B cell (primary cell): ENCODE measurements around the gene CENPB. TPM values are rescaled to one million over a fixed set of nuclear protein-coding genes. Genes with fewer than 3 reads are reported as not detected.

Experiments used
- ATAC-seq: fragments of 200-7000 bp; cut with Tn5 transposase; one replicate; pipeline ENCODE4 v1.10.0; 2021; ENCODE audit warnings: low read depth, mild to moderate bottlenecking, moderate number of reproducible peaks, moderate library complexity
- CTCF ChIA-PET: fragments of 350-600 bp; sonication (Branson Sonifier 250); formaldehyde crosslinking; loops from one replicate; lab custom pipeline; 2021; ENCODE audit warnings: antibody characterized with exemption, inconsistent platforms; lab: Charles Lee
- POLR2A ChIA-PET: fragments of 350-600 bp; sonication (Branson Sonifier 250); formaldehyde crosslinking; loops from one replicate; lab custom pipeline; 2021; ENCODE audit warnings: antibody characterized with exemption; lab: Charles Lee
- DNase-seq: peaks from one replicate; pipeline ENCODE4 v3.0.0; 2013
- H2AFZ ChIP-seq: 2 replicates; pipeline ENCODE4 v1.6.1; 2012; ENCODE audit warnings: mild to moderate bottlenecking, low read depth, low read length; ENCODE audit not compliant: insufficient read depth, poor library complexity, severe bottlenecking
- H3K27ac ChIP-seq, 2 donors: 1 replicate in 1 of 2; 2 replicates in 1 of 2; pipeline ENCODE4 v1.5.1; 2012 to 2013; ENCODE audit warnings: low read length in 2 of 2, mild to moderate bottlenecking in 2 of 2, moderate library complexity in 1 of 2
- H3K27me3 ChIP-seq, 4 experiments: fragments of 200-600 bp in 1 of 4; sonication (generic) in 1 of 4; replicated peaks in 1 of 4; 1 replicate in 2 of 4; 2 replicates in 2 of 4; pipeline versions ENCODE4 v1.6.1 to v1.7.0; 2013 to 2016; ENCODE audit warnings: low read length in 3 of 4, mild to moderate bottlenecking in 2 of 4, mixed read lengths in 1 of 4, moderate library complexity in 1 of 4; ENCODE audit not compliant: insufficient read depth in 4 of 4, control insufficient read depth in 3 of 4; ENCODE audit errors: control extremely low read depth in 1 of 4
- H3K36me3 ChIP-seq, 2 experiments: replicated peaks in 1 of 2; 1 replicate in 1 of 2; 2 replicates in 1 of 2; pipeline versions ENCODE4 v1.6.1 to v1.7.1; 2013; ENCODE audit warnings: low read length in 1 of 2; ENCODE audit not compliant: insufficient read depth in 2 of 2, control insufficient read depth in 1 of 2; ENCODE audit errors: control extremely low read depth in 1 of 2, extremely low read depth in 1 of 2
- H3K4me1 ChIP-seq, 2 donors: fragments of 200-600 bp in 1 of 2; sonication (generic) in 1 of 2; 1 replicate in 1 of 2; 2 replicates in 1 of 2; pipeline versions ENCODE4 v1.5.1 to v1.6.1; 2013 to 2017; ENCODE audit warnings: low read length in 2 of 2; ENCODE audit not compliant: control insufficient read depth in 2 of 2, insufficient read depth in 2 of 2
- H3K4me2 ChIP-seq: replicated peaks from 2 replicates; pipeline ENCODE3; 2012; ENCODE audit warnings: mild to moderate bottlenecking, low read depth, low read length; ENCODE audit not compliant: poor library complexity, severe bottlenecking
- H3K4me3 ChIP-seq, 5 experiments: fragments of 200-600 bp in 1 of 5; sonication (generic) in 1 of 5; 1 replicate in 3 of 5; 2 replicates in 2 of 5; pipeline versions ENCODE4 v1.5.1 to v1.7.0; 2011 to 2016; ENCODE audit warnings: low read length in 4 of 5, mild to moderate bottlenecking in 4 of 5, low read depth in 2 of 5, control low read depth in 1 of 5, moderate library complexity in 1 of 5; ENCODE audit not compliant: insufficient read depth in 1 of 5; ENCODE audit errors: control extremely low read depth in 1 of 5, extremely low read depth in 1 of 5
- H3K79me2 ChIP-seq: fragments of 200-600 bp; sonication (generic); one replicate; pipeline ENCODE4 v1.6.0; 2016; ENCODE audit warnings: low read length; ENCODE audit not compliant: control insufficient read depth, insufficient read depth
- H3K9ac ChIP-seq: fragments of 200-600 bp; sonication (generic); 2 replicates; pipeline ENCODE4 v1.6.1; 2017; ENCODE audit warnings: mild to moderate bottlenecking, low read length, moderate library complexity
- H3K9me3 ChIP-seq, 3 donors: one replicate each; pipeline versions ENCODE4 v1.6.1 to v1.7.1; 2013; ENCODE audit warnings: low read length in 2 of 3; ENCODE audit not compliant: control insufficient read depth in 2 of 3, insufficient read depth in 1 of 3; ENCODE audit errors: control extremely low read depth in 1 of 3
- H4K20me1 ChIP-seq: 2 replicates; pipeline ENCODE4 v1.6.0; 2012; ENCODE audit warnings: mild to moderate bottlenecking, low read length; ENCODE audit not compliant: insufficient read depth, control insufficient read depth, poor library complexity, severe bottlenecking
- H3K27ac Mint-ChIP-seq: one replicate; pipeline ENCODE4 v1.8.0; 2021; ENCODE audit warnings: mixed read lengths
- H3K27me3 Mint-ChIP-seq: one replicate; pipeline ENCODE4 v1.8.0; 2021; ENCODE audit warnings: mixed read lengths
- H3K4me1 Mint-ChIP-seq: one replicate; pipeline ENCODE4 v1.8.0; 2021; ENCODE audit warnings: mixed read lengths
- H3K4me3 Mint-ChIP-seq: one replicate; pipeline ENCODE4 v1.8.0; 2021; ENCODE audit warnings: mixed read lengths
- H3K9me3 Mint-ChIP-seq: one replicate; pipeline ENCODE4 v1.8.0; 2022; ENCODE audit warnings: mixed read lengths; ENCODE audit not compliant: insufficient read depth
- EZH2 ChIP-seq: IDR thresholded peaks from 2 replicates; pipeline ENCODE4 v1.6.1; 2012; ENCODE audit warnings: borderline replicate concordance, low read depth, mild to moderate bottlenecking, moderate library complexity, low read length; ENCODE audit not compliant: insufficient read depth, poor library complexity, severe bottlenecking
- WGBS: methylation state at CpG from one replicate; pipeline ENCODE4 v1.1.5; 2013; ENCODE audit warnings: missing lambda C conversion rate; ENCODE audit not compliant: insufficient coverage; 5-methylcytosine and 5-hydroxymethylcytosine counted together
- intact Hi-C: fragments of 100-400 bp; cut with micrococcal nuclease; formaldehyde crosslinking; loops from one replicate; pipeline ENCODE4 v1.10.0; 2022
- polyA plus RNA-seq: library from polyadenylated mRNA; depleted of rRNA; stranded (reverse); fragments of >200 nt; gene quantifications from 2 replicates; pipeline ENCODE4 v1.2.3, GENCODE V29; 2012
- total RNA-seq, 2 donors: library from RNA; stranded (reverse); fragments of 120-200 nt in 1 of 2; gene quantifications; 1 replicate in 1 of 2; 2 replicates in 1 of 2; pipeline versions ENCODE4 v1.2.3 to v1.2.4, GENCODE V29; 2013 to 2022
- TF ChIP-seq, protein P1 (sequence below): fragments of 200-600 bp; IDR thresholded peaks from one replicate; pipeline ENCODE4 v1.8.0; 2022; ENCODE audit warnings: antibody characterized with exemption, mild to moderate bottlenecking

The CENPB gene
- total and polyA plus RNA-seq, 2 donors (not counting 1 experiment from before 2014, with no cell fraction given): 13.3 to 46.4 TPM

GRCh38 chr20:3820901-3821727, 34.6 kb upstream of the CENPB start:
- peaks cover 16% of the 10 kb centered on the region for H3K4me1 Mint-ChIP-seq
- WGBS: 81% methylated on average over 10 of the region's 20 CpGs

More at GRCh38 chr20:3820901-3821727, 34.6 kb upstream of the CENPB start:
- ATAC-seq: no peak
- H3K27ac Mint-ChIP-seq: peak overlapping the region; percentile 100
- TF ChIP-seq EZH2: no peak
- TF ChIP-seq, protein P1, sequence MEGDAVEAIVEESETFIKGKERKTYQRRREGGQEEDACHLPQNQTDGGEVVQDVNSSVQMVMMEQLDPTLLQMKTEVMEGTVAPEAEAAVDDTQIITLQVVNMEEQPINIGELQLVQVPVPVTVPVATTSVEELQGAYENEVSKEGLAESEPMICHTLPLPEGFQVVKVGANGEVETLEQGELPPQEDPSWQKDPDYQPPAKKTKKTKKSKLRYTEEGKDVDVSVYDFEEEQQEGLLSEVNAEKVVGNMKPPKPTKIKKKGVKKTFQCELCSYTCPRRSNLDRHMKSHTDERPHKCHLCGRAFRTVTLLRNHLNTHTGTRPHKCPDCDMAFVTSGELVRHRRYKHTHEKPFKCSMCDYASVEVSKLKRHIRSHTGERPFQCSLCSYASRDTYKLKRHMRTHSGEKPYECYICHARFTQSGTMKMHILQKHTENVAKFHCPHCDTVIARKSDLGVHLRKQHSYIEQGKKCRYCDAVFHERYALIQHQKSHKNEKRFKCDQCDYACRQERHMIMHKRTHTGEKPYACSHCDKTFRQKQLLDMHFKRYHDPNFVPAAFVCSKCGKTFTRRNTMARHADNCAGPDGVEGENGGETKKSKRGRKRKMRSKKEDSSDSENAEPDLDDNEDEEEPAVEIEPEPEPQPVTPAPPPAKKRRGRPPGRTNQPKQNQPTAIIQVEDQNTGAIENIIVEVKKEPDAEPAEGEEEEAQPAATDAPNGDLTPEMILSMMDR: no peak
- peaks cover 13 to 17% of the 10 kb centered on the region in 2 donors for H3K4me1 ChIP-seq
- peak overlapping the region; percentile 95 for H3K9ac ChIP-seq
- no peaks in the 10 kb centered on the region for H3K27me3 Mint-ChIP-seq
- DNase-seq: no peak
- peak overlapping the region; percentile 94 for H2AFZ ChIP-seq
- intact Hi-C loops: loop anchor here (1.0 to 2.0 kb wide), 10 partner anchors 10 to 193 kb away; partner anchors contain the start of genes CENPB, MAVS, PANK2 and SPEF1
- H3K9me3 ChIP-seq: no peaks in the 10 kb centered on the region
- peak overlapping the region; percentile 62 to 85 (median 75) for H3K4me3 ChIP-seq
- H3K4me3 Mint-ChIP-seq: peak overlapping the region; percentile 97
- POLR2A ChIA-PET: interaction anchor here (0.7 to 2.2 kb wide), 14 partner anchors 9 to 261 kb away, joined by 3 to 16 read pairs (median 4); partner anchors contain the start of genes ADISSP, CDC25B, CENPB and SPEF1
- H3K36me3 ChIP-seq: peaks cover 0 to 26% of the 10 kb centered on the region in 2 experiments
- H4K20me1 ChIP-seq: no peaks in the 10 kb centered on the region
- H3K79me2 ChIP-seq: peaks cover 13% of the 10 kb centered on the region
- no peaks in the 10 kb centered on the region for H3K9me3 Mint-ChIP-seq
- CTCF ChIA-PET: interaction anchor here (0.7 to 6.4 kb wide), 20 partner anchors 9 to 1305 kb away, joined by 3 to 84 read pairs (median 6); partner anchors contain the start of genes ADISSP, CDC25B, CDS2 and CENPB
- peak overlapping the region; percentile 97 to 98 for H3K27ac ChIP-seq
- H3K4me2 ChIP-seq: peak overlapping the region; percentile 79
- H3K27me3 ChIP-seq: no peaks in the 10 kb centered on the region
